MM.1S (cell line): ENCODE data around the gene HSF4.

ENCODE experiments used
- DNase-seq: peaks from one replicate; pipeline ENCODE4 v3.0.0-alpha.2; 2015
- H2AFZ ChIP-seq: fragments of 300-600 bp; sonication (generic); 2 replicates; pipeline ENCODE4 v1.6.0; 2016; ENCODE audit warnings: antibody characterized with exemption, low read length
- H3F3A ChIP-seq: fragments of 300-600 bp; sonication (generic); 2 replicates; pipeline ENCODE4 v1.6.1; 2016; ENCODE audit warnings: mild to moderate bottlenecking, antibody characterized with exemption, low read length, moderate library complexity, mixed read lengths; ENCODE audit not compliant: insufficient read depth
- H3K27ac ChIP-seq: fragments of 300-600 bp; sonication (generic); 2 replicates; pipeline ENCODE4 v1.5.1; 2016; ENCODE audit warnings: mild to moderate bottlenecking, low read length
- H3K27me3 ChIP-seq: fragments of 300-600 bp; sonication (generic); replicated peaks from 2 replicates; pipeline ENCODE4 v1.6.0; 2016; ENCODE audit warnings: low read length; ENCODE audit not compliant: insufficient read depth
- H3K36me3 ChIP-seq: fragments of 300-600 bp; sonication (generic); replicated peaks from 2 replicates; pipeline ENCODE4 v1.6.1; 2016; ENCODE audit warnings: mild to moderate bottlenecking, low read length, mixed read lengths; ENCODE audit not compliant: insufficient read depth
- H3K4me1 ChIP-seq: fragments of 300-600 bp; sonication (generic); 2 replicates; pipeline ENCODE4 v1.6.1; 2016; ENCODE audit warnings: low read length, mixed read lengths
- H3K4me2 ChIP-seq: fragments of 300-600 bp; sonication (generic); 2 replicates; pipeline ENCODE4 v1.6.0; 2016; ENCODE audit warnings: low read depth, low read length
- H3K4me3 ChIP-seq: fragments of 300-600 bp; sonication (generic); 2 replicates; pipeline ENCODE4 v1.5.1; 2016; ENCODE audit warnings: low read length, mixed read lengths
- H3K79me2 ChIP-seq: fragments of 300-600 bp; sonication (generic); 2 replicates; pipeline ENCODE4 v1.6.1; 2016; ENCODE audit warnings: mixed run types, low read length, mixed read lengths
- H3K9ac ChIP-seq: fragments of 300-600 bp; sonication (generic); 2 replicates; pipeline ENCODE4 v1.6.1; 2016; ENCODE audit warnings: low read length, mixed read lengths
- H3K9me2 ChIP-seq: fragments of 300-600 bp; sonication (generic); replicated peaks from 2 replicates; pipeline ENCODE4 v1.6.1; 2016; ENCODE audit warnings: mild to moderate bottlenecking, low read length, mixed read lengths; ENCODE audit not compliant: insufficient read depth
- H3K9me3 ChIP-seq: fragments of 300-600 bp; sonication (generic); replicated peaks from 2 replicates; pipeline ENCODE4 v1.6.1; 2016; ENCODE audit warnings: mild to moderate bottlenecking, low read length, mixed read lengths; ENCODE audit not compliant: insufficient read depth
- H4K20me1 ChIP-seq: fragments of 300-600 bp; sonication (generic); 2 replicates; pipeline ENCODE4 v1.6.1; 2016; ENCODE audit warnings: mild to moderate bottlenecking, low read length, moderate library complexity, mixed read lengths; ENCODE audit not compliant: insufficient read depth
- EZH2 ChIP-seq: fragments of 300-600 bp; sonication (generic); optimal IDR thresholded peaks from 2 replicates; pipeline ENCODE3; 2017; ENCODE audit warnings: low read depth, mild to moderate bottlenecking, antibody characterized with exemption, low read length, mixed read lengths
- EZH2phosphoT487 ChIP-seq: fragments of 300-600 bp; sonication (generic); IDR thresholded peaks from 2 replicates; pipeline ENCODE4 v1.6.1; 2018; ENCODE audit warnings: antibody characterized with exemption, low read length
- TF ChIP-seq, protein P1 (sequence below): fragments of 300-600 bp; sonication (generic); IDR thresholded peaks from 2 replicates; pipeline ENCODE4 v1.5.1; 2016; ENCODE audit warnings: antibody characterized with exemption, low read length, mixed read lengths

HSF4 gene, protein sequence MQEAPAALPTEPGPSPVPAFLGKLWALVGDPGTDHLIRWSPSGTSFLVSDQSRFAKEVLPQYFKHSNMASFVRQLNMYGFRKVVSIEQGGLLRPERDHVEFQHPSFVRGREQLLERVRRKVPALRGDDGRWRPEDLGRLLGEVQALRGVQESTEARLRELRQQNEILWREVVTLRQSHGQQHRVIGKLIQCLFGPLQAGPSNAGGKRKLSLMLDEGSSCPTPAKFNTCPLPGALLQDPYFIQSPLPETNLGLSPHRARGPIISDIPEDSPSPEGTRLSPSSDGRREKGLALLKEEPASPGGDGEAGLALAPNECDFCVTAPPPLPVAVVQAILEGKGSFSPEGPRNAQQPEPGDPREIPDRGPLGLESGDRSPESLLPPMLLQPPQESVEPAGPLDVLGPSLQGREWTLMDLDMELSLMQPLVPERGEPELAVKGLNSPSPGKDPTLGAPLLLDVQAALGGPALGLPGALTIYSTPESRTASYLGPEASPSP

DNA sequence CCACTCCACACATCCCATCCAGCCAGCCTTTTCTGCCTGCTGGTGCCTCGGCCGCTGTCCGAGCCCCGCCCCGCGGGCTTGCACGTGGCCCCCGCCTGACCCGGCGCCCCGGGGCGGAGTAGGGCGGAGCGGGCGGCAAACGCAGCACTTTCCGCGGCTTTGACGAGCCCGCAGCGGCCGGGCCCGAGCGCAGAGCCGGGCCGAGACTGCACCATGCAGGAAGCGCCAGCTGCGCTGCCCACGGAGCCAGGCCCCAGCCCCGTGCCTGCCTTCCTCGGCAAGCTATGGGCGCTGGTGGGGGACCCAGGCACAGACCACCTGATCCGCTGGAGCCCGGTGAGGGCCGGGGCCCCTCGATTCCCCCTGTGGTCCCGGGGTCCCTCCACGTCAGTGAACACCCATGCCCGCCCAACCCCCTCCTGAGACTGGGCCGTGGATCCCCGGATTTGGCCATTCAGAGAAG, at the start of gene HSF4:
HSF4 (plus strand) TSS at position 147 of the 463 bp plus-strand sequence; CDS start at position 214, 67 bp downstream.
- peak within 1 kb of the TSS; percentile 52 for H3K4me3 ChIP-seq
- H3F3A ChIP-seq = peaks cover 3% of the 10 kb centered on the region
- H3K36me3 ChIP-seq = no peaks in the 10 kb centered on the region
- peak within 1 kb of the TSS; percentile 62 for H2AFZ ChIP-seq
- H3K4me2 ChIP-seq = peak within 1 kb of the TSS; percentile 91
- H3K9me3 ChIP-seq = no peaks in the 10 kb centered on the region
- no peaks in the 10 kb centered on the region for H3K79me2 ChIP-seq
- no peaks in the 10 kb centered on the region for H3K9me2 ChIP-seq
- peak within 1 kb of the TSS; percentile 38; the same call in 1 of the 2 replicates for H3K27ac ChIP-seq
- H3K27me3 ChIP-seq = no peaks in the 10 kb centered on the region
- peaks cover 26% of the 10 kb centered on the region for H3K4me1 ChIP-seq
- TF ChIP-seq EZH2phosphoT487 (no peak), EZH2 (no peak)
- TF ChIP-seq, protein P1, sequence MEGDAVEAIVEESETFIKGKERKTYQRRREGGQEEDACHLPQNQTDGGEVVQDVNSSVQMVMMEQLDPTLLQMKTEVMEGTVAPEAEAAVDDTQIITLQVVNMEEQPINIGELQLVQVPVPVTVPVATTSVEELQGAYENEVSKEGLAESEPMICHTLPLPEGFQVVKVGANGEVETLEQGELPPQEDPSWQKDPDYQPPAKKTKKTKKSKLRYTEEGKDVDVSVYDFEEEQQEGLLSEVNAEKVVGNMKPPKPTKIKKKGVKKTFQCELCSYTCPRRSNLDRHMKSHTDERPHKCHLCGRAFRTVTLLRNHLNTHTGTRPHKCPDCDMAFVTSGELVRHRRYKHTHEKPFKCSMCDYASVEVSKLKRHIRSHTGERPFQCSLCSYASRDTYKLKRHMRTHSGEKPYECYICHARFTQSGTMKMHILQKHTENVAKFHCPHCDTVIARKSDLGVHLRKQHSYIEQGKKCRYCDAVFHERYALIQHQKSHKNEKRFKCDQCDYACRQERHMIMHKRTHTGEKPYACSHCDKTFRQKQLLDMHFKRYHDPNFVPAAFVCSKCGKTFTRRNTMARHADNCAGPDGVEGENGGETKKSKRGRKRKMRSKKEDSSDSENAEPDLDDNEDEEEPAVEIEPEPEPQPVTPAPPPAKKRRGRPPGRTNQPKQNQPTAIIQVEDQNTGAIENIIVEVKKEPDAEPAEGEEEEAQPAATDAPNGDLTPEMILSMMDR = no peak
- peak; percentile 78 for DNase-seq
- H4K20me1 ChIP-seq = no peaks in the 10 kb centered on the region
- H3K9ac ChIP-seq = peak within 1 kb of the TSS; percentile 60; the same call in 1 of the 2 replicates

DNA sequence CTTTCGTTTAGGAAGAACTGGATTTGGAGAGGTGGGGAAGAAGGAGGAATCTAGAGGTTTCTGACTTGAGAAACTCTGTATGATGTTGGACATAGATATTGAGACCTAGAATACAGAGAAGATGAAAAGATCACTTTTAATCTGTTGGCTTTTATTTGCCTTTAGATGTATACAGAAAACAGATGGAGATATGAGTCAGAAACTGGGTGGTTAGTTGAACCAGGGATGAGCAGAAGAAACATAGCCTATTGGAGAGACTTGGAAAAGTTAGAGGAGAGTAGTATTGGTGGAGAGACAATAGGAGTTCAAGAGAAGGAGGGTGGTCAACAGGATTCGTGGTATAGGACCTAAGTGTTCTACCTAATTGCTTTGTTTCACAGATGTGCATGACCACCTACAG, 49.8 kb upstream of the HSF4 start:
- Histone ChIP-seq H4K20me1 (no peaks in the 10 kb centered on the region), H3K27ac (no peak overlapping the region), H3K4me2 (no peak overlapping the region), H3K4me1 (peaks cover 8% of the 10 kb centered on the region; the same call in 1 of the 2 replicates), H3K36me3 (no peaks in the 10 kb centered on the region), H3K9ac (no peak overlapping the region), H3F3A (no peaks in the 10 kb centered on the region), H3K9me2 (no peaks in the 10 kb centered on the region), H3K9me3 (no peaks in the 10 kb centered on the region), H2AFZ (no peak overlapping the region), H3K4me3 (no peak overlapping the region), H3K79me2 (peaks cover 83% of the 10 kb centered on the region), H3K27me3 (no peaks in the 10 kb centered on the region)
- no peak for DNase-seq
- TF ChIP-seq, protein P1 = no peak
- TF ChIP-seq EZH2phosphoT487 (no peak), EZH2 (no peak)

DNA sequence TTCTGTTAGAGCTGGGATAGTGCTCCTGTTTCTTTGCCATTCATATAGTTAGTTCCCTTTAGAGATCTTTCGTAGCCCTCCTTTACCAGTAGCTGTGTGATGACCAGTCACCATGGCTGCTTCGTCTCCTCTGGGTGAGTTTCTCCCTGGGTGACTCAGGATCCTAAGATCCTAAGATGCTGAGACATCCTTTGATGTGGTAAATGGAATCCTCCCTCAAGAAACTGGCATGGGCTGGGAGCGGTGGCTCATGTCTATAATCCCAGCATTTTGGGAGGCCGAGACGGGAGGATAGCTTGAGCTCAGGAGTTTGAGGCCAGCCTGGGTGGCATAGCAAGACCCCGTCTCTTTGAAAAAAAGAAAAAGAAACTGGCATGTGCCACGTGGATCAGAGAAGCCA, 48.9 kb upstream of the HSF4 start:
- H3K27ac ChIP-seq = no peak overlapping the region
- H3K9me3 ChIP-seq = no peaks in the 10 kb centered on the region
- H3F3A ChIP-seq = no peaks in the 10 kb centered on the region
- no peak overlapping the region for H3K4me2 ChIP-seq
- H3K27me3 ChIP-seq = no peaks in the 10 kb centered on the region
- H3K79me2 ChIP-seq = peaks cover 76% of the 10 kb centered on the region
- H3K4me3 ChIP-seq = no peak overlapping the region
- DNase-seq = no peak
- H3K36me3 ChIP-seq = no peaks in the 10 kb centered on the region
- no peaks in the 10 kb centered on the region for H4K20me1 ChIP-seq
- no peaks in the 10 kb centered on the region for H3K9me2 ChIP-seq
- no peak overlapping the region for H3K9ac ChIP-seq
- H3K4me1 ChIP-seq = peaks cover 8% of the 10 kb centered on the region; the same call in 1 of the 2 replicates
- no peak overlapping the region for H2AFZ ChIP-seq
- TF ChIP-seq, protein P1 = no peak
- TF ChIP-seq EZH2phosphoT487 = no peak
- TF ChIP-seq EZH2 = no peak
